Lower leg skin (tissue), 3 donors: ENCODE results near the gene AHCYL1.

Source experiments
- CTCF ChIP-seq, 3 donors: fragments of 450-650 bp; IDR thresholded peaks; one replicate each; pipeline ENCODE4 v1.5.1; 2016; ENCODE audit warnings: antibody characterized with exemption in 3 of 3, mild to moderate bottlenecking in 3 of 3, moderate library complexity in 2 of 3
- POLR2A ChIP-seq, 2 donors: fragments of 450-650 bp; IDR thresholded peaks; one replicate each; pipeline ENCODE4 v1.6.1; 2016 to 2017; ENCODE audit warnings: antibody characterized with exemption in 2 of 2, mild to moderate bottlenecking in 1 of 2, moderate library complexity in 1 of 2

- TF ChIP-seq CTCF (IDR thresholded peaks at IDR 0.05) (peak in 1 of 3 donors; percentile 99), POLR2A (IDR thresholded peaks at IDR 0.05) (peak in 1 of 2 donors; percentile 91)
Observed at GRCh38 chr1:109984456-109985246, at the start of gene AHCYL1.
